Measurements from ENCODE around the gene CNTN1.
A peak's percentile ranks its signal among the peaks of the same experiment; 100 is the strongest.

The CNTN1 gene

DNA sequence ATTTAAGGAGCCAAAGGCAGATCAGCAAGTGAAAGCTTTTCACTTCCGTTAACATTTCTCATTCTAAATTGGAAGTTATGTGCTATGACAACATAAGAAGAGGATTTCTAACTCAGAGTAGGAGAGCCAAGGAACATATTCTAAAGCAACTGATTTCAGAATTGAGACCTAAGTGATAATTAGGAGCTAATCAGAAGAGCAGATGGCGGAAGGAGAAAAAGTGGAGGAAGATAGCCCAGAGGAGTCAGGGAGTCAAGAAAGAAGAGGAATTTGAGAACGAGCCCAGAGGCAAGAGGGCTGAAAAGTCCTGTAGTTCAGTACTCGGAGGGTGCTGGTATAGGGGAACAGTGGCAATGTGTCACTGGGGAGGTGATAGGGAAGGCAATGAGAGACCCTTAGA, 162.4 kb downstream of the CNTN1 start:
- H3K27ac ChIP-seq, result no peak overlapping the region
- TF ChIP-seq, protein P1, sequence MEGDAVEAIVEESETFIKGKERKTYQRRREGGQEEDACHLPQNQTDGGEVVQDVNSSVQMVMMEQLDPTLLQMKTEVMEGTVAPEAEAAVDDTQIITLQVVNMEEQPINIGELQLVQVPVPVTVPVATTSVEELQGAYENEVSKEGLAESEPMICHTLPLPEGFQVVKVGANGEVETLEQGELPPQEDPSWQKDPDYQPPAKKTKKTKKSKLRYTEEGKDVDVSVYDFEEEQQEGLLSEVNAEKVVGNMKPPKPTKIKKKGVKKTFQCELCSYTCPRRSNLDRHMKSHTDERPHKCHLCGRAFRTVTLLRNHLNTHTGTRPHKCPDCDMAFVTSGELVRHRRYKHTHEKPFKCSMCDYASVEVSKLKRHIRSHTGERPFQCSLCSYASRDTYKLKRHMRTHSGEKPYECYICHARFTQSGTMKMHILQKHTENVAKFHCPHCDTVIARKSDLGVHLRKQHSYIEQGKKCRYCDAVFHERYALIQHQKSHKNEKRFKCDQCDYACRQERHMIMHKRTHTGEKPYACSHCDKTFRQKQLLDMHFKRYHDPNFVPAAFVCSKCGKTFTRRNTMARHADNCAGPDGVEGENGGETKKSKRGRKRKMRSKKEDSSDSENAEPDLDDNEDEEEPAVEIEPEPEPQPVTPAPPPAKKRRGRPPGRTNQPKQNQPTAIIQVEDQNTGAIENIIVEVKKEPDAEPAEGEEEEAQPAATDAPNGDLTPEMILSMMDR (conservative IDR thresholded peaks at IDR 0.05; ENCODE audit: low read depth), result no peak
- ChIA-PET CTCF (interaction anchor here (0.6 to 0.7 kb wide), 2 partner anchors 24 to 529 kb away, joined by 3 to 4 read pairs; no protein-coding TSS in a partner anchor), POLR2A (ENCODE audit: low non-redundant PET) (no interaction called here)
- no peak for DNase-seq (ENCODE audit: low spot score)

DNA sequence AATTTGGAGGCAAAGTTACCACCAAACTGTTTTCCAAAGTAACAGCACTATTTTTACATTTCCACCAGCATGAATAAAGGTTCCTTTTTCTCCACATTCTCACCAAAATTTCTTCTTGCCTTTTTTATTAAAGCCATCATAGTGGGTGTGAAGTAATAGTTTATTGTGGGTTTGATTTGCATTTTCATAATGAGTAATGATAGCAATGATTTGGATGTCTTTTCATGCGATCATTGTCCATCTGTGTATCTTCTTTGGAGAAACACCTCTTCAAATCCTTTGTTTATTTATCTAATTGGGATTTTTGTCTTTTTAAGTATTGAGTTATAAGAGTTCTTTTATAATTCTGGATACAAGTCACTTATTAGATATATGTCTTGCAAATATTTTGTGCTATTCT, 172.7 kb downstream of the CNTN1 start:
- CTCF ChIA-PET, result no interaction called here
- no peak for DNase-seq (ENCODE audit: low spot score)
- POLR2A ChIA-PET (ENCODE audit: low non-redundant PET), result no interaction called here
- TF ChIP-seq, protein P1 (conservative IDR thresholded peaks at IDR 0.05; ENCODE audit: low read depth), result no peak
- H3K27ac ChIP-seq, result no peak overlapping the region

DNA sequence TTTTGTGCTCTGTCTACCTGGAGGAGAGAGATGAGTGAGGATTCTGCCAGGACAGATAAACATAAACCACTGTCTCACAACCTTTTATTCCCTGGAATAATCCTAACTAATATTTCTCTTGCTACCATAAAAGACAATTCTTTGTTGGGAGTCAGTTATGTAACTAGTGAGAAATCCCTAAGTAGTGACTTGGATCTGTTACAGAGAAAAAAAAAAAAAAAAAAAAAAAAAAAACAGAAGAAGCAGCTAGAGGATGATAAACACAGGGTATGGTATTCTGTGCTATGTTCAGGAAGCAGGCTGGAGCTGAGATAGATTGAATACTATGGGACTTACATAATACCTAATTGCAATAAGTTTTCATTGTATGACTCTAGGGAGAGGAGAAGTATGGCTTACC, 178.7 kb downstream of the CNTN1 start:
- H3K27ac ChIP-seq, result no peak overlapping the region
- CTCF ChIA-PET, result no interaction called here
- POLR2A ChIA-PET (ENCODE audit: low non-redundant PET), result no interaction called here
- TF ChIP-seq, protein P1 (conservative IDR thresholded peaks at IDR 0.05; ENCODE audit: low read depth), result no peak
- DNase-seq (ENCODE audit: low spot score), result no peak

DNA sequence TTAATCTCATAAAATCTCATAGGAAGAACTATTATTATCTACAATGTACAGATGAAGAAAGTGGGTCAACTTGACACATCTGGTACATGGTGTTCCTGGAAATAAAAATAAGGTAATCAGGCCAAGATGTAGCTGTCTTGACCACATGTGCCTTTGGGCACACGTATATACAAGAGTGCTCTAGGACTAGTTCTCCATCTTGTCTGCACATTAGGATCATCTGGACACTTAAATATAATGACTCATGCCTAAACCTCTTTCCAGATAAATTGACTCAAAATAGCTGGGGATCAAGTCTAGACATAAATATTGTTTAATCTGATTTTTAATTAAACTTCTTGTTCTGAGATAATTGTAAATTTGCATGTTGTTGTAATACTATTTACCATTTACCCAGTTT, 182.6 kb downstream of the CNTN1 start:
- ChIA-PET CTCF (no interaction called here), POLR2A (ENCODE audit: low non-redundant PET) (no interaction called here)
- no peak for DNase-seq (ENCODE audit: low spot score)
- TF ChIP-seq, protein P1 (conservative IDR thresholded peaks at IDR 0.05; ENCODE audit: low read depth), result no peak
- H3K27ac ChIP-seq, result no peak overlapping the region

DNA sequence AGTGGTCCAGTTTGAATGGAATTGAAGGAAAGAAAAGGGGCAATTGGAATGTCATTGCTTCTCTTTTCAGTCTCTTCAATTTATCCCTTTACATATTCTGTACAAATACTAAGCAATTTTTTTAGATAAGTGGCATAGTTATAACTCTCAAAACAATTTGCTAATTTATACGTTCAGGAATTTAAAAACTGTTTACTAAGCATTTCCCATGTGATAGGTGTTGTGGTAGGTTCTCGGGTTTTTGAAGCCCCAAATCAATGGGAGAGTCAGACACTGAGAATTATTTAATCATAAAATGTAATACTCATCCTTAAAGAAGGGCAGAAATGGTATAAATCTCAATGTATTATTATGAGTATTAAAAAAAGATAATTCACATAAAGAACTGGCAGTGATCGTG, 197.1 kb downstream of the CNTN1 start:
- no peak for DNase-seq (ENCODE audit: low spot score)
- POLR2A ChIA-PET (ENCODE audit: low non-redundant PET), result no interaction called here
- no peak overlapping the region for H3K27ac ChIP-seq
- CTCF ChIA-PET, result interaction anchor here (0.7 kb wide), 2 partner anchors 160 to 188 kb away, joined by 3 read pairs; no protein-coding TSS in a partner anchor
- TF ChIP-seq, protein P1 (conservative IDR thresholded peaks at IDR 0.05; ENCODE audit: low read depth), result no peak

DNA sequence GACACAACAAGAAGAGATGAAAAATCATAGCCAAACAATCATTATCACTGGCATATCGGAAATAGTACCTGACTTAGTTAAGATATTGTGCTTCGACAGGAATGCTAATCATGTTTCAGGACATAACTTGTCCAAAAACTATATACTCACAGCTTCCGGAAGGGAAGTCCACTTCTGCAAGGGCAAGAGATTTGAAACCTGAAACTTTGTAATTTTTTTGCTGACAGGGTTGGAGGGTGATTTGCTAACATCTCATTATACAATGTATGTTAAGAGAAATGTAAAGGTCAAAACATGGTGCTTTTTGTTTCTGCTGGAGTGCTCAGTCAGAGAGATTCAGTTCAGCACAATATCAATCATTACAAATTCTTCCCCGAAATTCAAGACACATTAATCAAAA, 200.3 kb downstream of the CNTN1 start:
- peak; percentile 15 for DNase-seq (ENCODE audit: low spot score)
- POLR2A ChIA-PET (ENCODE audit: low non-redundant PET), result no interaction called here
- TF ChIP-seq, protein P1 (conservative IDR thresholded peaks at IDR 0.05; ENCODE audit: low read depth), result no peak
- CTCF ChIA-PET, result no interaction called here
- no peak overlapping the region for H3K27ac ChIP-seq

DNA sequence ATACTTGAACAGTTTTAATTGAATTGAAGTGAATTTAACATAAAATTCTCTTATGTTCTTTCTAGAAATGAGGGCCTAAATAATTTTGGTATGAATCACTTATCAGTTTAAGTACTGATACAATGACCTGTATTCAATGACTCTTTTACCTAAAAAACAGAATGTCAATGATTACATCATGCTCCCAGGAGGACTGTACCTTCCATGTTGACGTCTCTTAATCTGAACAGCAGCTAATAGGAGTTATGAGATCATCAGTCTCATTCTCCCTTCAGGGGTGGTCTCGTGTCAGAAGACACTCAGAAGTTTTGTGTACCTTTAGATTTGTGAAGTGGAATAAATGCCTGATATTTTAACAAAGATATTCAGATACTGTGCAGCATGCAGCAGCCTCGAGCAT, 206.3 kb downstream of the CNTN1 start:
- TF ChIP-seq, protein P1 (conservative IDR thresholded peaks at IDR 0.05; ENCODE audit: low read depth), result no peak
- ChIA-PET CTCF (no interaction called here), POLR2A (ENCODE audit: low non-redundant PET) (no interaction called here)
- no peak overlapping the region for H3K27ac ChIP-seq
- no peak for DNase-seq (ENCODE audit: low spot score)
